DMS53 treated with DMSO at 0.1 percent for 48 hours (cell line): ENCODE measurements around the gene OOSP3.

Experiments
- DNase-seq: peaks from one replicate; lab custom pipeline; 2025; ENCODE audit not compliant: unreplicated experiment; lab: John Stamatoyannopoulos, UW

Gene OOSP3

GRCh38 chr11:59943997-59944714 is 65.6 kb downstream of the OOSP3 start:
- DNase-seq: no peak

- DNase-seq: no peak
These were observed 66.1 kb downstream of the OOSP3 start for GRCh38 chr11:59944720-59945119.
